Neuronal stem cell (in vitro differentiated cells): ENCODE measurements around the gene SPANXN1. TPM values are rescaled to one million over a fixed set of nuclear protein-coding genes. Genes with fewer than 3 reads are reported as not detected.
"Not testable (repeated sequence)": the region's sequence is repeated elsewhere in the genome, so short reads cannot be mapped to it uniquely, and the experiment has no call there.

Experiments
- DNase-seq: peaks from one replicate; pipeline ENCODE4 v3.0.0-alpha.2; 2013; ENCODE audit warnings: low spot score
- H2AFZ ChIP-seq: one replicate; pipeline ENCODE4 v1.6.1; 2013; ENCODE audit warnings: mild to moderate bottlenecking, low read length, inconsistent platforms
- H2AK5ac ChIP-seq: 2 replicates; pipeline ENCODE4 v1.6.1; 2013; ENCODE audit warnings: low read depth, mild to moderate bottlenecking, inconsistent platforms, low read length, moderate library complexity, mixed read lengths
- H2BK120ac ChIP-seq: 2 replicates; pipeline ENCODE4 v1.6.1; 2013; ENCODE audit warnings: low read depth, mild to moderate bottlenecking, inconsistent platforms, low read length, moderate library complexity, mixed read lengths
- H2BK12ac ChIP-seq: one replicate; pipeline ENCODE4 v1.6.1; 2013; ENCODE audit warnings: low read length, inconsistent platforms
- H2BK15ac ChIP-seq: 2 replicates; pipeline ENCODE4 v1.6.1; 2013; ENCODE audit warnings: mild to moderate bottlenecking, low read length, inconsistent platforms, mixed read lengths
- H2BK5ac ChIP-seq: one replicate; pipeline ENCODE4 v1.6.1; 2013; ENCODE audit warnings: inconsistent platforms, mild to moderate bottlenecking, low read length, moderate library complexity
- H3K14ac ChIP-seq: one replicate; pipeline ENCODE4 v1.6.1; 2013; ENCODE audit warnings: low read length, inconsistent platforms
- H3K18ac ChIP-seq: 2 replicates; pipeline ENCODE4 v1.6.1; 2013; ENCODE audit warnings: low read length, inconsistent platforms
- H3K23ac ChIP-seq: 2 replicates; pipeline ENCODE4 v1.6.1; 2013; ENCODE audit warnings: low read depth, mild to moderate bottlenecking, mixed read lengths, low read length, inconsistent platforms; ENCODE audit not compliant: poor library complexity
- H3K27ac ChIP-seq: replicated peaks from 3 replicates; pipeline ENCODE4 v1.5.1; 2013; ENCODE audit warnings: low read length, inconsistent platforms
- H3K27me3 ChIP-seq, 3 experiments: 2 replicates each; pipeline ENCODE4 v1.6.1; 2013; ENCODE audit warnings: low read length in 3 of 3, mild to moderate bottlenecking in 2 of 3, inconsistent platforms in 1 of 3, low read depth in 1 of 3, mixed read lengths in 1 of 3, moderate library complexity in 1 of 3; ENCODE audit not compliant: control insufficient read depth in 3 of 3, insufficient read depth in 3 of 3
- H3K36me3 ChIP-seq, 2 donors: replicated peaks in 1 of 2; 2 replicates each; pipeline ENCODE4 v1.6.1; 2013; ENCODE audit warnings: low read length in 2 of 2; ENCODE audit not compliant: control insufficient read depth in 2 of 2, insufficient read depth in 2 of 2
- H3K4ac ChIP-seq: 2 replicates; pipeline ENCODE4 v1.6.1; 2013; ENCODE audit warnings: inconsistent platforms, mild to moderate bottlenecking, low read length, moderate library complexity
- H3K4me1 ChIP-seq, 2 donors: 1 replicate in 1 of 2; 2 replicates in 1 of 2; pipeline ENCODE4 v1.6.1; 2013; ENCODE audit warnings: low read length in 2 of 2, low read depth in 1 of 2; ENCODE audit not compliant: control insufficient read depth in 2 of 2, insufficient read depth in 1 of 2
- H3K4me2 ChIP-seq: one replicate; pipeline ENCODE4 v1.6.1; 2013; ENCODE audit warnings: mild to moderate bottlenecking, low read length, inconsistent platforms; ENCODE audit not compliant: insufficient read depth, poor library complexity, severe bottlenecking
- H3K4me3 ChIP-seq, 2 donors: 2 replicates each; pipeline ENCODE4 v1.5.1; 2013; ENCODE audit warnings: low read length in 2 of 2, mild to moderate bottlenecking in 2 of 2, inconsistent platforms in 1 of 2, moderate library complexity in 1 of 2
- H3K79me1 ChIP-seq: one replicate; pipeline ENCODE4 v1.6.1; 2013; ENCODE audit warnings: low read depth, mild to moderate bottlenecking, inconsistent platforms, low read length, moderate library complexity
- H3K9ac ChIP-seq: one replicate; pipeline ENCODE4 v1.6.1; 2013; ENCODE audit warnings: mild to moderate bottlenecking, low read depth, low read length, inconsistent platforms; ENCODE audit not compliant: poor library complexity
- H3K9me3 ChIP-seq, 2 donors: replicated peaks in 1 of 2; 2 replicates each; pipeline versions ENCODE3 to v1.6.1; 2013; ENCODE audit warnings: low read length in 2 of 2, mild to moderate bottlenecking in 2 of 2, inconsistent platforms in 1 of 2, low read depth in 1 of 2, mixed read lengths in 1 of 2, moderate library complexity in 1 of 2; ENCODE audit not compliant: control insufficient read depth in 2 of 2, insufficient read depth in 1 of 2
- H4K8ac ChIP-seq: one replicate; pipeline ENCODE4 v1.6.1; 2013; ENCODE audit warnings: low read depth, mild to moderate bottlenecking, inconsistent platforms, low read length, moderate library complexity
- H4K91ac ChIP-seq: one replicate; pipeline ENCODE4 v1.6.1; 2013; ENCODE audit warnings: low read length, low read depth, mild to moderate bottlenecking, inconsistent platforms; ENCODE audit not compliant: poor library complexity
- WGBS, 2 donors: extraction: QIAGEN DNeasy Blood & Tissue Kit; methylation state at CpG; one replicate each; pipeline ENCODE4 v1.1.7; 2013; ENCODE audit warnings: missing lambda C conversion rate in 2 of 2, mixed read lengths in 1 of 2; ENCODE audit not compliant: insufficient read length in 2 of 2, insufficient replicate concordance in 1 of 2; ENCODE audit errors: extremely low coverage in 2 of 2; 5-methylcytosine and 5-hydroxymethylcytosine counted together
- polyA plus RNA-seq, 2 experiments: library from polyadenylated mRNA; stranded (reverse); fragments of 200-250 nt; gene quantifications; one replicate each; pipeline ENCODE4 v1.2.3, GENCODE V29; 2013

Gene SPANXN1
- polyA plus RNA-seq (2013, experiment 1 of 2) = not detected
- not detected for polyA plus RNA-seq (2013, experiment 2 of 2)

DNA sequence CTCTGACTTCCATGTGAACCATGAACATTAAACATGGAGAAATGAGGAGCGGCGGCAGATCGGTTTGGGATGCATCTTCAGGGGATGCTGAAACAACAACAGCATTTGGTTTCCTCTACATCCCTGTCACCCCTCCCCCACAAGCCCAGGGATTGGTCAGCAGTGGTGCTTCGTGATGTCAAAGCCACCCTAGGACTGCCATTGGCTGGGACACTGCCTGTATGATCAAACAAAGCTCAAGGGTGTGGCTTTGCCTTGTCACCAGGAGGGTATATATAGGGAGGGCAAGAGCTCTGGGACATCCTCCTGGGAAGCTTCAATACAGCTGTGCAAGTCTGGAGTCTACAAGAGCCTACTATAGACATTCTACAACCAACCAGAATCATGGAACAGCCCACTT is at the start of gene SPANXN1:
Gene SPANXN1, plus strand, starts transcription at position 301 of the 400 bp plus-strand sequence. Its CDS starts 84 bp downstream, at position 385.
- H4K91ac ChIP-seq, H2AFZ ChIP-seq, H3K36me3 ChIP-seq, H2BK120ac ChIP-seq, H3K18ac ChIP-seq, DNase-seq, H2BK5ac ChIP-seq, H2AK5ac ChIP-seq, H3K79me1 ChIP-seq, H3K4me3 ChIP-seq, H3K4me2 ChIP-seq, H2BK15ac ChIP-seq, H3K27ac ChIP-seq, H3K23ac ChIP-seq, H3K9ac ChIP-seq, H3K27me3 ChIP-seq, H3K9me3 ChIP-seq, H3K14ac ChIP-seq, H4K8ac ChIP-seq, H2BK12ac ChIP-seq, H3K4ac ChIP-seq, H3K4me1 ChIP-seq: not testable (repeated sequence)
- no CpG with 5 or more reads among the region's 4 CpGs for WGBS, 2 donors

DNA sequence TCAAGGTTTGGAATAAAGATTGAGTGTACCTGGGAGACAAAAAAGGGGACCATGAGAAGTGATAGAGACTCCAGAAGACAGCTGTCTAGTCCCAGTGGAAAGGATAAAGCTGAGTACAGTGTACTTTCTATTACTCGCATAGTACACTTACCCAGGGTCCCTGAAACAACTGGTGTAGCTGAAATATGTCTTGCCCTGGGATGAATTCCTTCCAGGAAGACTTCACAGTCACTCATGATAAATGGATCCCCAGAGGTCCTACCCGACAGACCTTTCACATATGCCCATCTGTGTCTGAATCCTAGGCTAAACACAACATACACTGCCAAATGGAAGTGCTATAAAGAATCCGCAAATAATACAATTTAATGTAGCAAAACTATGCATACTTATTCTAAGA is 48.2 kb upstream of the SPANXN1 start:
- Histone ChIP-seq H3K14ac (no peak overlapping the region), H2AK5ac (no peak overlapping the region), H2BK120ac (no peak overlapping the region), H3K18ac (no peak overlapping the region), H3K4me2 (no peak overlapping the region), H2BK12ac (no peak overlapping the region), H3K9me3 (no peaks in the 10 kb centered on the region), H3K9ac (no peak overlapping the region), H2AFZ (no peak overlapping the region), H3K27me3 (no peaks in the 10 kb centered on the region), H3K27ac (no peak overlapping the region), H2BK5ac (no peak overlapping the region), H3K79me1 (no peaks in the 10 kb centered on the region), H3K4me3 (no peak overlapping the region), H3K23ac (no peak overlapping the region), H3K4me1 (no peaks in the 10 kb centered on the region), H3K36me3 (no peaks in the 10 kb centered on the region), H2BK15ac (no peak overlapping the region), H4K91ac (no peak overlapping the region), H3K4ac (no peak overlapping the region), H4K8ac (no peak overlapping the region)
- DNase-seq = no peak
- no CpG with 5 or more reads among the region's 3 CpGs for WGBS, 2 donors

- Histone ChIP-seq H2BK5ac (no peak overlapping the region), H2BK15ac (no peak overlapping the region), H3K9ac (no peak overlapping the region), H3K14ac (no peak overlapping the region), H3K4ac (no peak overlapping the region), H3K23ac (no peak overlapping the region), H3K27me3 (no peaks in the 10 kb centered on the region), H3K36me3 (no peaks in the 10 kb centered on the region), H2AK5ac (no peak overlapping the region), H3K27ac (no peak overlapping the region), H2BK120ac (no peak overlapping the region), H3K18ac (no peak overlapping the region), H2AFZ (no peak overlapping the region), H4K8ac (no peak overlapping the region), H4K91ac (no peak overlapping the region), H3K4me2 (no peak overlapping the region), H3K79me1 (no peaks in the 10 kb centered on the region), H3K4me1 (no peaks in the 10 kb centered on the region), H2BK12ac (no peak overlapping the region), H3K9me3 (no peaks in the 10 kb centered on the region), H3K4me3 (no peak overlapping the region)
- DNase-seq = no peak
- WGBS, 2 donors = no CpG with 5 or more reads among the region's 2 CpGs
Measured at GRCh38 chrX:145213504-145213903, 33.8 kb upstream of the SPANXN1 start.

GRCh38 chrX:145292218-145292617 is 44.9 kb downstream of the SPANXN1 start:
- H2AK5ac ChIP-seq = no peak overlapping the region
- WGBS, 2 donors = no CpG with 5 or more reads among the region's 4 CpGs
- no peaks in the 10 kb centered on the region for H3K4me1 ChIP-seq
- no peak overlapping the region for H2BK12ac ChIP-seq
- H4K8ac ChIP-seq = no peak overlapping the region
- no peaks in the 10 kb centered on the region for H3K27me3 ChIP-seq
- H3K4me3 ChIP-seq = no peak overlapping the region
- H3K79me1 ChIP-seq = no peaks in the 10 kb centered on the region
- H3K4ac ChIP-seq = no peak overlapping the region
- H3K9me3 ChIP-seq = no peaks in the 10 kb centered on the region
- no peak overlapping the region for H3K27ac ChIP-seq
- DNase-seq = no peak
- H2BK120ac ChIP-seq = no peak overlapping the region
- no peak overlapping the region for H3K14ac ChIP-seq
- H2AFZ ChIP-seq = no peak overlapping the region
- H3K9ac ChIP-seq = no peak overlapping the region
- H4K91ac ChIP-seq = no peak overlapping the region
- H3K18ac ChIP-seq = no peak overlapping the region
- no peak overlapping the region for H3K23ac ChIP-seq
- H3K4me2 ChIP-seq = no peak overlapping the region
- H3K36me3 ChIP-seq = no peaks in the 10 kb centered on the region
- H2BK15ac ChIP-seq = no peak overlapping the region
- H2BK5ac ChIP-seq = no peak overlapping the region
